Activated CD4-positive, alpha-beta T cell treated with anti-CD3 and anti-CD28 coated beads, Interleukin-2, amount 10 ng/mL, durations not matched to agents 7 days and 5 days (primary cell): ENCODE results near the gene SCUBE1. TPM values are rescaled to one million over a fixed set of nuclear protein-coding genes. Genes with fewer than 3 reads are reported as not detected.

Experiments
- CTCF ChIA-PET: fragments of 350-600 bp; sonication (Branson Sonifier 250); formaldehyde crosslinking; loops from one replicate; lab custom pipeline; 2021; ENCODE audit warnings: antibody characterized with exemption; lab: Charles Lee
- POLR2A ChIA-PET: fragments of 350-600 bp; sonication (Branson Sonifier 250); formaldehyde crosslinking; loops from one replicate; lab custom pipeline; 2021; ENCODE audit warnings: antibody characterized with exemption; lab: Charles Lee
- DNase-seq: peaks from one replicate; pipeline ENCODE4 v3.0.0-alpha.2; 2020
- H3K27ac Mint-ChIP-seq: one replicate; pipeline ENCODE4 v1.8.0; 2021; ENCODE audit warnings: mild to moderate bottlenecking, moderate library complexity, mixed read lengths
- H3K27me3 Mint-ChIP-seq: one replicate; pipeline ENCODE4 v1.8.0; 2021; ENCODE audit warnings: mixed read lengths
- H3K36me3 Mint-ChIP-seq: one replicate; pipeline ENCODE4 v1.8.0; 2021; ENCODE audit warnings: low read depth, mixed read lengths
- H3K4me1 Mint-ChIP-seq: one replicate; pipeline ENCODE4 v1.8.0; 2021; ENCODE audit warnings: mixed read lengths
- H3K4me3 Mint-ChIP-seq: one replicate; pipeline ENCODE4 v1.8.0; 2021; ENCODE audit warnings: mild to moderate bottlenecking, moderate library complexity, mixed read lengths
- H3K9me3 Mint-ChIP-seq: one replicate; pipeline ENCODE4 v1.8.0; 2021; ENCODE audit warnings: mixed read lengths
- total RNA-seq, 2 experiments: library from RNA; stranded (reverse); gene quantifications; one replicate each; pipeline ENCODE4 v1.2.3, GENCODE V29; 2021

Gene SCUBE1
- total RNA-seq, 2 experiments from 2014 or later, result not detected

DNA sequence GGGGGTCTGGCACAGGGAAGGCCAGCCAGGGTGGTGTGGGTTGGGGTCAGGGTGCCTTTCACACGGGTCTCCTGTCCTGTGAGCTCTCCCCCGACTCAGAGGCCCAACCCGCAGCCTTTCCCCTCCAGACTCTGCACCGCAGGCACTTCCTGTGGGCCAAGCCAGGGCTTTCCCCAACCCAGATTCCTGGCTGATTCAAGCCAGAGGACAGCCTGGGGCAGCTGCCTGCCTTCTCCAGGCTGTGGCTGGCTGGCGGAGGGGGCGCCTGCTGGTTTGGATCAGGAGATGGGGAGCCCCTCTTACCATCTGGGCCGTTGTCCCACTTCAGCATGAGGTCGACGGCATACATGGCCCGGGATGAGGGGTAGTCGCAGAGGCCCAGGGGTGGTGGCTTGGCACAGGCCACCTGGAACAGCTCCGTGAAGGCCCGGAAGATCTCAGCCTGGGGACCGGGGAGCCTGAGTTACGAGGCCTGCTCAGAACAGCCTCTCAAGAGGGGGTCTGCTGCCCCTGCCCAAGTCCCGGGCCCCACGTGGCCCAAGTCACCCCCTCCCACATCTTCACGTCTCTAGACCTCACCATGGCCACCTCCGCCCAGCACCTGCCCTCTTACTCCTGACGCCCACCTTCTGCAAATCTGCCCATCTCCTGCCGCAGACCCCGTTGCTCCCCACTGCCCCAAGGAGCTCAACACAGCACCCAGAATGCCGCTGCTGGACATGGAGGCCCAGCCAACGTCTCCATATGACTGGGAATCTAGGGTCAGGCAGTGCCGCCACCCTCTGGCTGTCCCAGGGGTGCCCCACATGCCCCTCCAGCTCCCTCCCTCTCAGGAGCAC, 174.5 kb downstream of the SCUBE1 start:
- Mint-ChIP-seq H3K27me3 (no peaks in the 10 kb centered on the region), H3K4me1 (peaks cover 9% of the 10 kb centered on the region), H3K9me3 (no peaks in the 10 kb centered on the region), H3K4me3 (no peak overlapping the region), H3K36me3 (peaks cover 6% of the 10 kb centered on the region), H3K27ac (no peak overlapping the region)
- CTCF ChIA-PET, result interaction anchor here (1.6 kb wide), 1 partner anchor 14 kb away, joined by 3 read pairs; no protein-coding TSS in a partner anchor
- no peak for DNase-seq
- POLR2A ChIA-PET, result no interaction called here

DNA sequence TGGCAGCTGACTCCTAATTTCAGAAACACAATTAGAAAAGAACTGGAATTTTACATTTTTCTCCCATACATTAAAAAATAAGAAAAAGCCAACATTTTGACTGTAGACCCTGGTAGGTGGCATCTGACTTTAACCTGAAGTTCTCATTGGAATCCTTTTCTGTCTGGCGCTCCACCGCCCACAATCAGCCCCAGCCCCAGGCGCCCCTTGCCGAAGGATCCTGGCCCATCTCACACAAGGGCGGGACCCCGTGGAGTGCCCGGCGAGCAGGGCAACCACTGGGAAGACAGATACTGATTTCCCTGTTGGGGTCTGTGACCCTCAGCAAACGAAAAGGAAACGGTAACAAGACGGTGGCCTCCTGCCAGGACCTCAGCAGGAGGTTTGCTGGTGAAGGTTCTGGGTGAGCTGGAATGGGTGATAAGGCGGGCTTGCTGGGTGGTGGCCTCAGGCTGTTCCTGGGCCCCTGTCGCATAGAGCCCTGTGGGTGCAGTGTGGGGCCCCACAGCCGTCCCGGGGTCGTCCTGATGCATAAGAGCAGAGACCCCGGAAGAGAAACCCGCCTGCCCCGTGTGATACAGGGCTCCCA, 176.1 kb downstream of the SCUBE1 start:
- DNase-seq, result no peak
- POLR2A ChIA-PET, result no interaction called here
- no peaks in the 10 kb centered on the region for H3K27me3 Mint-ChIP-seq
- H3K4me1 Mint-ChIP-seq, result peaks cover 9% of the 10 kb centered on the region
- H3K27ac Mint-ChIP-seq, result no peak overlapping the region
- CTCF ChIA-PET, result interaction anchor here (0.7 kb wide), 1 partner anchor 1004 kb away, joined by 3 read pairs; no protein-coding TSS in a partner anchor
- no peak overlapping the region for H3K4me3 Mint-ChIP-seq
- H3K36me3 Mint-ChIP-seq, result peaks cover 4% of the 10 kb centered on the region
- no peaks in the 10 kb centered on the region for H3K9me3 Mint-ChIP-seq

DNA sequence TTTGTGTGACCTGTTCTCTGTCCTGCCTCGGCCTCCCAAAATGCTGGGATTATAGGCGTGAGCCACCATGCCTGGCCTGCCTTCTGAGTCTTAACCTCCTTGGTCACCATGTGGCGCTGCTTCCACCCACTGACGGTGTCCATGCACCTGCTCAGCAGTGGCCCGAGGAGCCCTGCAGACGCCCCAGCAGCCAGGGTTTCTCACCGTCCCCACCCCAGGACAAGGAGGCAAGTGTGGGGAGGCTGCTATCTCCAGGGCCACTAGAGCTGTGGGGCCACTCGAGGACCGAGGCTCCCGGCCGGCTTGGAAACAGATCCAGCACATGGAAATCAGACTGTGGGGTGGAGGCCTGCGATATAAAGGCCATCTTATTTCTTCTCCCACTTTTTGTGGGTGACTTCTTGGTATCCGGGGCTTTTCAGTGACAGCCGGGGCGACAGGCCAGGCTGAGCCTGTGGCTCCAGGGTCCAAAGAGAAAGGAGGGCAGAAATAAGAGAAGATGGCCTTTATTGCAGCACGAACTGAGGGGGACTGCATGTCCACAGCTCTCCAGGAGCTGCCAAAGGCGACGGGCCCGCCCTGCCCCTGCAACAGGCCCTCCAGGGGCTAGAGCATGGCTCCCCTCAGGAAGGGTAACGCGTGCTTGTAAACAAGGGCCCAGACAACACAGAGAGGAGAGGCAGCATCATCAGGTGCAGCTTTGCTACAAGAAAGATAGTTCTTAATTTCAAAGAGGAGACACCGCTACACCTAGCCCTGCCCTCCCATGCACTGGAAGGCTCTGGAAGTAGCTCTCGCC, 176.8 kb downstream of the SCUBE1 start:
- CTCF ChIA-PET, result no interaction called here
- peaks cover 4% of the 10 kb centered on the region for H3K36me3 Mint-ChIP-seq

DNA sequence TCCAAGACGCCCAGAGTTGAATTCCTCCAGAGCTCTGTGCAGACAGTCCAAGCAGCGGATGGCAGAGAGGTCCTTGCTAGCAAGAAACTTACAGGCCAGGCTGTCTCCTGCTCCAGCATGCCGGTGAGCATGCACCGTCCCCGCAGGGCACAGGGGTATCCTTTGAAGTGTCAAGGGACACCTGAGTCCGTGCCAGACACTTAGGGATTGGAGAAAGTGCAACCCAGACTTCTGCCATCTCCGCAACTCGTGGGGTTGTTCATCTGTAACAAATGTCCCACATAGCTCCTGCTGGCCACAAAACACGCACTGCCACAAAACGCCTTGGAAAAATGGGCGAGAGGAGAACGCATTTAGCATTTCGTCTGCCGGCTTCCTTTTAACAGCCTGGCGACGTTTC, 178.5 kb downstream of the SCUBE1 start:
- POLR2A ChIA-PET, result no interaction called here
- Mint-ChIP-seq H3K27me3 (no peaks in the 10 kb centered on the region), H3K9me3 (no peaks in the 10 kb centered on the region)

More for the DNA sequence above, 176.8 kb downstream of the SCUBE1 start:
- Mint-ChIP-seq H3K9me3 (no peaks in the 10 kb centered on the region), H3K4me1 (peaks cover 7% of the 10 kb centered on the region), H3K4me3 (no peak overlapping the region), H3K27me3 (no peaks in the 10 kb centered on the region), H3K27ac (no peak overlapping the region)
- POLR2A ChIA-PET, result interaction anchor here (1.2 kb wide), 1 partner anchor 21 kb away, joined by 3 read pairs; no protein-coding TSS in a partner anchor
- DNase-seq, result no peak

DNA sequence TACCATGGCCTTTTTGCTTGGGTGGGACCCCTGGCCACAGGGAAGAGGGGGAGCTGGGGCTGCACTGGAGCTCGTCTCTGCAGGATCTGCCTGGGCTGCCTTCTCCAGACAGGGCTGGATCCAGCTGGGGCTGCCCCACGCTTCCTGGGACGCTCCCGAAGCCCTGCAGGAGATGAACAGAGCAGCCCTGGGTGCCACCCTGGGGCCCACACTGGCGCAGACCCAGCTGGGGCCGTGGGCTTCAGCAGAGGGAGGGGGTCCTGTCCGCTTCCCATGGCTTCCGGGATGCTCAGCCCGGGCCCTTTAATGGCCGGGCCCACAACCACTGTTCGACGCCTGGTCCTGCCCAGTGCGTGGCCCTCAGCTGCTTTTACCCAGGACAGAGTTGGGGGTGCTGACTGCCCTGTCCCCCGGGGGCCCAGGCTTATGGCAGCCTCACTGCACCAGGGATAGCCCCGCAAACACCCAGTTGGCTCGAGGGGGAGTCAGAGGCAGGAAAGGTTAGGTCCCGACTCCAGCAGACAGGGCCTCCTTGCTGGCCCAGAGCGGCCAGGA, 179.9 kb downstream of the SCUBE1 start:
- Mint-ChIP-seq H3K9me3 (no peaks in the 10 kb centered on the region), H3K4me3 (no peak overlapping the region), H3K27me3 (no peaks in the 10 kb centered on the region), H3K27ac (no peak overlapping the region), H3K4me1 (no peaks in the 10 kb centered on the region), H3K36me3 (peaks cover 2% of the 10 kb centered on the region)
- DNase-seq, result no peak
- POLR2A ChIA-PET, result no interaction called here
- CTCF ChIA-PET, result interaction anchor here (2.5 kb wide), 1 partner anchor 22 kb away, joined by 8 read pairs; no protein-coding TSS in a partner anchor

More for the DNA sequence above, 178.5 kb downstream of the SCUBE1 start:
- CTCF ChIA-PET, result interaction anchor here (1.3 to 2.5 kb wide), 2 partner anchors 20 to 23 kb away, joined by 5 to 8 read pairs; no protein-coding TSS in a partner anchor
- Mint-ChIP-seq H3K27ac (no peak overlapping the region), H3K4me3 (no peak overlapping the region), H3K36me3 (peaks cover 2% of the 10 kb centered on the region), H3K4me1 (no peaks in the 10 kb centered on the region)
- DNase-seq, result no peak

DNA sequence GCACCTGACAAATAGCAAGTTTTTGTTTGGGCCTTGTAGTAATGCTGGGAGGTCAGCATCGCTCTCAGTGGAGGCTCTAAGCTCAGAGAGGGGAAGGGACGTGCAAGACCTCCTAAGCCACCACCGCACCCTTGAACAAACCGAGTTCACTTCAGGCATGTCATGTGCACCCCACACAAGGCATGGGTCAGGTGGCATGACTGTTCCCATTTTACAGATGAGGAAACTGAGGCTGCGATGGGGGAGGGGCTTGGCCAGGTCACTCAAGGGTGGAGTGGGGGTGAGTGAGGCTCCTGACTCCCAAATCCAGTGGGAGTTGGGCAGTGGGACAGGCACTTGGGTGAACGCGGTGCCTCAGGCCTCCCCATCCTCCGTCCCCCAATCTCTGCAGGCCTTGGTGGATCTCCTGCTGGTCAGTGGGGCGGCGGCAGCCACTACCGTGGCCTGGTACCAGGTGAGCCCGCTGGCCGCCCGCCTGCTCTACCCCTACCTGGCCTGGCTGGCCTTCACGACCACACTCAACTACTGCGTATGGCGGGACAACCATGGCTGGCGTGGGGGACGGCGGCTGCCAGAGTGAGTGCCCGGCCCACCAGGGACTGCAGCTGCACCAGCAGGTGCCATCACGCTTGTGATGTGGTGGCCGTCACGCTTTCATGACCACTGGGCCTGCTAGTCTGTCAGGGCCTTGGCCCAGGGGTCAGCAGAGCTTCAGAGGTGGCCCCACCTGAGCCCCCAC, 180.6 kb downstream of the SCUBE1 start:
- no peaks in the 10 kb centered on the region for H3K4me1 Mint-ChIP-seq
- POLR2A ChIA-PET, result no interaction called here
- H3K9me3 Mint-ChIP-seq, result no peaks in the 10 kb centered on the region

DNA sequence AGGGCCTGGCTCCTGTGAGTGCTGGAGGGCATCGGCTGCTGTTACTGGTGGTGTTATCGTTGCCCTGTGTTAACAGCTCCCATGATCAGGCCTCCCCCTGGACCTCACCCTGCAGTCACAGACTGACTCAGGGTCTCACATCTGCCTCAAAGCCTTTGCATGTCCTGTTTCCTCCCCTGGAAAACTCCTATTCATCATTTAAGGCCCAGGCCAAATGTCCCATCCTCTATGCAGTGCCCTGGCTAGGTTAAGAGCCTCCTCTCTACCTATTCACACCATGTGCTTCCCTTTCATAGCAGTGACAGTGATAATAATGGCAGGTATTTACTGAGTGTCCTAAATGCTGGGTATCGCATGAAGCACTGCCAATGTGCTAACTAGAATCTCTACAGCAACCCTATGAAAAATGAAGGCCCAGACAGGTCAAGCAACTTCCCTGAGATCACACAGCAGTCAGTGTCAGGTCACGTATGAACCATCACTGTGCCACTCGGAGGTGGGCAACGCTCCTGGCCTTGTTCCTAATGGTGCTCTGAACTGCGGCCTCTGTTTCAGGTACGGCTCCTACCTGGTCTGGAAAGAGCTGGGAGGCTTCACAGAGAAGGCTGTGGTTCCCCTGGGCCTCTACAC, 182.6 kb downstream of the SCUBE1 start:
- Mint-ChIP-seq H3K27me3 (no peaks in the 10 kb centered on the region), H3K27ac (peak overlapping the region; percentile 33), H3K4me3 (no peak overlapping the region), H3K4me1 (peaks cover 6% of the 10 kb centered on the region), H3K36me3 (peaks cover 2% of the 10 kb centered on the region), H3K9me3 (no peaks in the 10 kb centered on the region)
- POLR2A ChIA-PET, result interaction anchor here (0.6 kb wide), 1 partner anchor 7 kb away, joined by 4 read pairs; no protein-coding TSS in a partner anchor
- CTCF ChIA-PET, result no interaction called here
- no peak for DNase-seq

More for the DNA sequence above, 180.6 kb downstream of the SCUBE1 start:
- Mint-ChIP-seq H3K36me3 (peaks cover 2% of the 10 kb centered on the region), H3K27ac (no peak overlapping the region), H3K4me3 (no peak overlapping the region), H3K27me3 (no peaks in the 10 kb centered on the region)
- no peak for DNase-seq
- CTCF ChIA-PET, result interaction anchor here (2.5 kb wide), 1 partner anchor 22 kb away, joined by 8 read pairs; no protein-coding TSS in a partner anchor

DNA sequence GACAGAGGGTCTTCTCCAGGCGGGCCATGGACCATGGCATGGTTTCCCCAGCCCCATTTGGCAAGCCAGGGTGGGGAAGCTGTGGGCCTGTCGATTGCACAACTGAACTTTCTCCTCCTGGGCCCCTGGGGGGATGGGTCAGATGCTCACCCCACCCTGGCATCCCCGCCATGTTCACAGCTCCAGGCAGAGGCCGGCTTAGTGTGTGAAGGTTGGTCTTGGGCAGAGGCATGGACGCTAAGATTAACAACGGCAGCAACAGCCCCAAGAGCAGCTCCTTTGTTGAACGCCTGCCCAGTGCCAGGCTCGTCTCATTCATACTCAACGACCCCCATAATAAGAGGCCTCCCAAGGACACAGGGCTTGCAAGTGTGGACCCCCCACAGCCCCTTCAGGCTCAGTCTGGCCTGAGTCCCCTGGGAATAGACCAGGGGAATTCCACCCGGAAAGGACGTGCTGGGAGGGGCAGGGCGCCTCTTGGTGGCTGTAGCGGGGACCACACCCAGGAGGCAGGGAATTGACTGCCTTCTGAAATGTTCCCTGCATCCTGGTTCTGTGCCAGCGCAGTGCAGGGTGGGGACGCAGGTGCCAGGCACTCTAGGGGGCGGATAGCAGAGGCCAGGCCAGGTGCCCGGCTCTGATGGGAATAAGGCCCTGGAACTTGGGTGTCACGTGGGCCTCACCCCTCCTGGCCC, 183.5 kb downstream of the SCUBE1 start:
- Mint-ChIP-seq H3K4me1 (peaks cover 8% of the 10 kb centered on the region), H3K27ac (peak overlapping the region; percentile 9), H3K4me3 (no peak overlapping the region), H3K27me3 (no peaks in the 10 kb centered on the region), H3K9me3 (no peaks in the 10 kb centered on the region), H3K36me3 (peaks cover 2% of the 10 kb centered on the region)
- DNase-seq, result no peak
- ChIA-PET CTCF (interaction anchor here (0.7 kb wide), 1 partner anchor 28 kb away, joined by 3 read pairs; no protein-coding TSS in a partner anchor), POLR2A (no interaction called here)

DNA sequence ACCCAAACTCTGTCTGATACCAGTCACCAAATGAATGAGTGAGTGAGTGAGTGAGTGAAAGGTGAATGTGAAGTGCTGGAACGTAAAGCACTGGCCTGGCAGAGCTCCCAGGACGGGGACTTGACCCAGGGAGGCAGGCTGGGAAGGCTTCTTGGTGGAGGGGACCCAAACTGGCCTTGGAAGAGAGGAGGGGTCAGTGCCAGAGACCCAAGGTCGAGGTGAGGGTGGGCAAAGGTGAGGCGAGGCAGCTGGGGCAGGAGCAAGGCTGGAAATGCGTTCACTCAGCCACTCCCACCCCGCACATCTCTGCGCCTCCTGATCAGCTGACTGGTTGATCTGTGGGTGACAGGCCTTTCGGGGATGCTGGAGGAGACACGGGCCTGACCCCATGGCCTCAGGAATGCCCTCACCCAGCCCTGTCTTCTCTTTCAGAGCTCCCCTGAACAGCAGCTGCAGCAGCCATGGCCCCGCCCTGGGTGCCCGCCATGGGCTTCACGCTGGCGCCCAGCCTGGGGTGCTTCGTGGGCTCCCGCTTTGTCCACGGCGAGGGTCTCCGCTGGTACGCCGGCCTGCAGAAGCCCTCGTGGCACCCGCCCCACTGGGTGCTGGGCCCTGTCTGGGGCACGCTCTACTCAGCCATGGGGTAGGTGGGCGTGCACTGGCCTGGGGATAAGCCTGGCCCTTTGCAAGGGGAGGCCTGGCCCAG, 184.2 kb downstream of the SCUBE1 start:
- no peaks in the 10 kb centered on the region for H3K27me3 Mint-ChIP-seq
- ChIA-PET POLR2A (no interaction called here), CTCF (interaction anchor here (0.7 kb wide), 1 partner anchor 29 kb away, joined by 3 read pairs; no protein-coding TSS in a partner anchor)
- peaks cover 2% of the 10 kb centered on the region for H3K36me3 Mint-ChIP-seq
- no peak for DNase-seq
- H3K4me3 Mint-ChIP-seq, result no peak overlapping the region
- no peaks in the 10 kb centered on the region for H3K9me3 Mint-ChIP-seq
- peaks cover 9% of the 10 kb centered on the region for H3K4me1 Mint-ChIP-seq
- no peak overlapping the region for H3K27ac Mint-ChIP-seq

DNA sequence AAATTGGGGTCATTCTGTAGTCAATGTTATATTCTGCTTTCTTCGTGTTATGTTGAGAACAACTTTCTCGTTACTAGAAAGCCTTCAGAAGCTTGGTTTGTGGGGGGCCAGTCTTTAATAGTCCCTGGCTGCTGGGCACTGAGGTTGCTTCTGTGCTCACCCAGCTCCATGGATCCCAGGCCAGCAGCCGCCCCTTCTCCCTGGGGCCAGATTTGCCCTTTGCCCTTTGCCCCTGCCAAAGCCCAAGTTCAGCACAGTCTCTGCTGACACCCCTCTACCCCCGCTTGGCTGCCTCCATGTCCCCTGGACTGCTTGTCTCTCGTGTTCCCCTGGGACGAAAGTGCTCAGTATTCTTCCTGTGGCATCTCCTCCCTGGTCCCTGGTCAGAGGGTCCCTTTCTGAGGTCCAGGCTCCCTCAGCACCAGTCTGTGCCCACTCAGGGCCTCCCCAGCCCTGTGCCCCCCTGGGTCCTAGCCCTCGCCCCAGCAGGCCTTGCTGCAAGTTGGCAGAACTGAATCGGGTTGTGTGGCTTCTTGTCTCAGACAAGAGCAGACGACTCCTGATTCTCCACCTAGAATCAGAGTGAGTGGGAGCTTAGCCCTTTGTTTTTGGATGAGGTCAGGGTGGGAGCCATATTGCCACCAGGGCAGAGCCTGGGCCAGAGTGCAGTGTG, 185.2 kb downstream of the SCUBE1 start:
- peaks cover 12% of the 10 kb centered on the region for H3K4me1 Mint-ChIP-seq
- CTCF ChIA-PET, result no interaction called here
- peak overlapping the region; percentile 72 for H3K27ac Mint-ChIP-seq
- peaks cover 2% of the 10 kb centered on the region for H3K36me3 Mint-ChIP-seq
- no peaks in the 10 kb centered on the region for H3K9me3 Mint-ChIP-seq
- no peak for DNase-seq
- POLR2A ChIA-PET, result no interaction called here
- no peaks in the 10 kb centered on the region for H3K27me3 Mint-ChIP-seq
- H3K4me3 Mint-ChIP-seq, result no peak overlapping the region
